Activated CD8-positive, alpha-beta memory T cell treated with anti-CD3 and anti-CD28 coated beads, Interleukin-2, amount 10 ng/mL, durations not matched to agents 7 days and 5 days (primary cell): Measurements from ENCODE around the gene UMAD1. TPM values are rescaled to one million over a fixed set of nuclear protein-coding genes. Genes with fewer than 3 reads are reported as not detected.
A peak's percentile ranks its signal among the peaks of the same experiment; 100 is the strongest.

Experiments used
- ATAC-seq: fragments of 150-1000 bp; cut with Tn5 transposase; one replicate; pipeline ENCODE4 v1.10.0; 2021; ENCODE audit warnings: moderate library complexity
- CTCF ChIA-PET: fragments of 350-600 bp; sonication (Branson Sonifier 250); formaldehyde crosslinking; loops from one replicate; lab custom pipeline; 2021; ENCODE audit warnings: antibody characterized with exemption; lab: Charles Lee
- DNase-seq: peaks from one replicate; pipeline ENCODE4 v3.0.0-alpha.2; 2020
- H3K27ac Mint-ChIP-seq: one replicate; pipeline ENCODE4 v1.8.0; 2021; ENCODE audit warnings: mild to moderate bottlenecking, mixed read lengths
- H3K27me3 Mint-ChIP-seq: one replicate; pipeline ENCODE4 v1.8.0; 2021; ENCODE audit warnings: mixed read lengths
- H3K36me3 Mint-ChIP-seq: one replicate; pipeline ENCODE4 v1.8.0; 2021; ENCODE audit warnings: mild to moderate bottlenecking, mixed read lengths
- H3K4me1 Mint-ChIP-seq: one replicate; pipeline ENCODE4 v1.8.0; 2021; ENCODE audit warnings: mixed read lengths
- H3K4me3 Mint-ChIP-seq: one replicate; pipeline ENCODE4 v1.8.0; 2021; ENCODE audit warnings: mild to moderate bottlenecking, moderate library complexity, mixed read lengths
- H3K9me3 Mint-ChIP-seq: one replicate; pipeline ENCODE4 v1.8.0; 2022; ENCODE audit warnings: low read depth, mixed read lengths
- total RNA-seq, 2 experiments: library from RNA; stranded (reverse); gene quantifications; one replicate each; pipeline ENCODE4 v1.2.3, GENCODE V29; 2021

Gene UMAD1
- total RNA-seq, 2 experiments from 2014 or later: 12.3 to 14.2 TPM

DNA sequence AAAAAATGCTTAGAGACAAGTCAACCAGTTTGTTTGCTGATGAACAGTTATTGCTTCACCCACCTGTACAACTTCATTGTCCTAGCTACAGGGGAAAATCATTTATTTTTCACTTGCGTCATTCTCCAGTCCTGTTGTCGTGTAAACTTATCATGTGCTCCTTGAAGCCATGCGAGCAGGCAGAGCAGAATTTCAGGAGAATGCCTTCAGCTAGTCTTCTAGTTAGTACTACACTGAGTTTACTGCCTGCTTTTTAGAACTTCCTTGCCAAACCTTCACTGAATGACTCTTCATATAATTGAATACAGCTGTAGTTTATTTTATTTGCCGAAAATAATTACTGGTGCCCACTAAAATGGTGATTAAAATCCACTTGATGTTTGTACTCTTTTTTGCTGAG lies 62.3 kb downstream of the UMAD1 start:
- no peak overlapping the region for H3K27ac Mint-ChIP-seq
- CTCF ChIA-PET: no interaction called here
- H3K4me3 Mint-ChIP-seq: no peak overlapping the region

DNA sequence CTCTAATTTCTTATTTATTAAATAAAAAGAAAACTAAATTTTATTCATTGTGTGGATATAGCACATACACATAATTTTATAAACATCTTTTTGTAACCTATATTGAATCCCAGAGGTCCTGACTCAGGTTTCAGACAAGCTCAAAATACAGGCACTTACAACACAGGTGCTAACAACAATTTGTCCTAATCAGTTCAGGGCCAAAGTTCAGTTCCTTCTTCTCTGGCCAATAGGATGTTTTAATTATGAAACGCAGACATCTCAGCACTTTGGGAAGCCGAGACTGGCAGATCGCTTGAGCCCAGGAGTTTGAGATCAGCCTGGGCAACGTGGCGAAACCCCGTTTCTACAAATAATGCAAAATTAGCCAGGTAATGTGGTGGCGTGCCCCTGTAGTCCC lies 62.9 kb downstream of the UMAD1 start:
- DNase-seq (no peak), ATAC-seq (no peak)
- H3K4me3 Mint-ChIP-seq: no peak overlapping the region
- peaks cover 5% of the 10 kb centered on the region for H3K36me3 Mint-ChIP-seq
- no peak overlapping the region for H3K27ac Mint-ChIP-seq
- CTCF ChIA-PET: no interaction called here
- H3K4me1 Mint-ChIP-seq: peaks cover 12% of the 10 kb centered on the region
- H3K27me3 Mint-ChIP-seq: no peaks in the 10 kb centered on the region
- no peaks in the 10 kb centered on the region for H3K9me3 Mint-ChIP-seq

More for the DNA sequence above, 62.3 kb downstream of the UMAD1 start:
- ATAC-seq (no peak), DNase-seq (no peak)
- Mint-ChIP-seq H3K27me3 (no peaks in the 10 kb centered on the region), H3K9me3 (no peaks in the 10 kb centered on the region), H3K4me1 (peaks cover 15% of the 10 kb centered on the region), H3K36me3 (peaks cover 5% of the 10 kb centered on the region)

DNA sequence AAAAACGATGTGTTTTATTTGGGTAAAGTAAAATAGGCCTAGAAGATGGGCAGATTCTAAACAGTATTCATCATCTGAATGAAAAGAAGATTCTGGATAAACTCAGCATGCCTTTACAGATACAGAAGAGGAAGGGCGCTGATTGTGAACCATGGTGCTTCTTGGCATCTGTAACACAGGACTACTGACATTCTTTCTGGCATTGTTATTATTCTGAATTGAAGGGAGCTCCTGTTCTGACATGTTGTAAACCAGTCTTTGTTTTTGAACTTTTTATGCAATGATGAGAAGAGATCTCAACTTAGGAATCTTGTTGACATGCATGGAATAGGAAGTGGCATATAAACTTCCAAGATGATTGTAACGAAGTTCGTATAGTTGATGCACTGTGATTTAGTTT lies 64.3 kb downstream of the UMAD1 start:
- no peak for DNase-seq
- Mint-ChIP-seq H3K9me3 (no peaks in the 10 kb centered on the region), H3K4me3 (no peak overlapping the region), H3K4me1 (peaks cover 6% of the 10 kb centered on the region), H3K36me3 (peaks cover 5% of the 10 kb centered on the region), H3K27me3 (no peaks in the 10 kb centered on the region), H3K27ac (no peak overlapping the region)
- CTCF ChIA-PET: no interaction called here
- ATAC-seq: no peak

DNA sequence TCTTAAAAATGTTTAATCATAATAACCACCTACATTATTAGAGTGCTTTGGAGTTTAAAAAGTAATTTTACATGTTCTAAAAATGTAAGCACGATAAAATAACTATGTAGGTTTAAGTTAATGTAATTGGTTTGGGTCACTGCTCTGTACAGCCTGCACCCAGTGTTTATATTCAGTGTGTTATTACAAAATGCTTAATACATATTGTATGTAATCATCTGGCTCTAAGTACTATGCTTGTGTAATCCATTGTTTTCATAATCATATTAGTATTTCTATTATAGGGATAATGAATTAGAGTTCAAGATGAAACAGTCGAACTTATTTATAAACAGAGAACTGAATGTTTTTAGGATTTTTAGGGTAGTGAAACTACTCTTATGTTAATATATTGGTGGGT lies 64.8 kb downstream of the UMAD1 start:
- H3K4me1 Mint-ChIP-seq: peaks cover 4% of the 10 kb centered on the region
- no peak for DNase-seq
- ATAC-seq: no peak
- no peaks in the 10 kb centered on the region for H3K9me3 Mint-ChIP-seq
- peaks cover 5% of the 10 kb centered on the region for H3K36me3 Mint-ChIP-seq
- no peak overlapping the region for H3K4me3 Mint-ChIP-seq
- CTCF ChIA-PET: no interaction called here
- H3K27me3 Mint-ChIP-seq: no peaks in the 10 kb centered on the region
- H3K27ac Mint-ChIP-seq: no peak overlapping the region

DNA sequence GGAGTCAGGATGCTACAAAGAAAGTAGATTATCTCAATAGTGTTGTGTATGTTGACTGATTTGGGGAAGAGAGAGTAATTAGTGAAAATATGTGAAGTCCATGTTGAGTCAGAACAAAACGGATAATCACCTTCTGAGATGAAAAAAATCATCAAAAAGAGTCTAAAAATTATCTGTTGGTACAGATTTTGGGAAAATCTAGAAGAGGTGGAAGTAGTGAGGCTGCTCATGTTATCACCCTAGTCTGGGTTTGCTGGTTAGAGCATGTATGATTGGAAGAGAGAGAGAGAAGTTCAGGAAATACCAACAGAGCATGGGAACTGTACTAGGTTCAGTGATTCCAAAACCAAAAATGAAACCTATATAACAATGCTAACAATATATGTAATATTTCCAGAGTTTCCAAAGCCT lies 65.6 kb downstream of the UMAD1 start:
- Mint-ChIP-seq H3K27ac (no peak overlapping the region), H3K4me3 (no peak overlapping the region), H3K36me3 (peaks cover 5% of the 10 kb centered on the region), H3K4me1 (peaks cover 4% of the 10 kb centered on the region), H3K27me3 (no peaks in the 10 kb centered on the region), H3K9me3 (no peaks in the 10 kb centered on the region)
- CTCF ChIA-PET: no interaction called here
- ATAC-seq: no peak
- DNase-seq: no peak

DNA sequence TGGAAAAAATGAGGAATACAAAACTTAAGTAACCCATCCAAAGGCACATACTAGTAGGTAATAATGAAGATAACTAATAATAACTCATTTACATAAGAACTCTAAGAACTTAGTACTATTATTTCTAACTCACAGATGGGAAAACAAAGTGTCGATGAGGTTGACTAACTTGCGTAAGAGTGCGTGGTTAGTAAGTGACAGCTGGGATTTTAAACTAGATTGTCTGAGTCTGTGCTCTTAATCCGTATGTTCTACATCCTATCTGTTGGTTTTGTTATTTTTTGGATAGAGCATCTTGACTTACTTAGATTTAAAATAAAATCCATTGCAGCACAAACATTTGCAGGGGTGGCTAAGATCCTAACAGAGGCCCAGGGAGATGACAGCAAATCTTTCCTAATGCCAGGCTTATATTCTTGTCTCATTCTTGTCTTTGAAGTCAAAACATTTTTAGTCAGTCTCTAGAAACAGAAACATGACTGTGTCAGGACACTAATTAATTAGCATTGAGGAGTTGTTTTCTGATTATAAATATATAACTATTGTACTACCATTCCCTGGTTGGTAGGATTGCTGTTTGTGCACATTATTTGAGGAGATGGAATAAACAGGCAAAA lies 66.1 kb downstream of the UMAD1 start:
- DNase-seq (no peak), ATAC-seq (no peak)
- peaks cover 4% of the 10 kb centered on the region for H3K4me1 Mint-ChIP-seq
- H3K4me3 Mint-ChIP-seq: no peak overlapping the region
- H3K9me3 Mint-ChIP-seq: no peaks in the 10 kb centered on the region
- no peak overlapping the region for H3K27ac Mint-ChIP-seq
- CTCF ChIA-PET: no interaction called here
- peaks cover 5% of the 10 kb centered on the region for H3K36me3 Mint-ChIP-seq
- no peaks in the 10 kb centered on the region for H3K27me3 Mint-ChIP-seq

DNA sequence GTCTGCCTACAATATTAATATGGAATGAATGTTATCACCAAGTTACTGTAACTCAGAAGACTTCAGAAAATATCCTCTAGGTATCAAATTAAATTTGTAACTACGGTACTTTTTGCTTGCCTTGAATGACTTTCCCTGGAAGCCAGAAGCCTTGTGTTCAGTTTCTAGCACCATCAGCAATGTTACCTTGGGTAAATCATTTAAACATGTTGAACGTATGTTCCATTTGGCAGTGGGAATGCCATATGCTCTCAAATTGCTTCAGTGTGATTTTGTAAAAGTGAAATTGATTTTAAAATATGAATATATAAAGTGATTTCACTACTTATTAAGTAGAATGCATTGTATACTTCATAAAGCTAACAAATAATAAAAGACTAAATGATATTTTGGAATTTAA lies 66.7 kb downstream of the UMAD1 start:
- Mint-ChIP-seq H3K4me3 (no peak overlapping the region), H3K36me3 (peaks cover 5% of the 10 kb centered on the region), H3K9me3 (no peaks in the 10 kb centered on the region), H3K4me1 (peaks cover 4% of the 10 kb centered on the region), H3K27ac (no peak overlapping the region), H3K27me3 (no peaks in the 10 kb centered on the region)
- DNase-seq: no peak
- no peak for ATAC-seq
- CTCF ChIA-PET: no interaction called here

DNA sequence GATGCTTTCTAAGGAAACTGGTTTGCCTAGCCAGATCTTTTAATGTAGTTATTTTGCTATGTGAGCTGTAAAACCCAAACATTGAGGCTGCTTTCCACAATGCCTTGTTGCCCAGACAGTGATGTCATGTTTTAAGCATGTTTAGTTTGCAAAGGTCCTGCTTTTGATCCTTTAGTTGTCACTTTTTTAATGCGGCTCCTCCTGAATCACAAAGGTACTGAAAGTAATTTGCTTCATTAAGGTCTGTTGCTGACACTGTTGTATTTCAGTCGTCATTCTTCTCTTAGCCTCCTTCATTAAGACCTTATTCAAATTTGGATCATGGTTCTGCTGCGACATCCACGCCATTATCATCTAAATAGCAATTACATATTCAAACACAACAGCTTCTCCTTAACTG lies 67.3 kb downstream of the UMAD1 start:
- ATAC-seq: no peak
- CTCF ChIA-PET: no interaction called here

DNA sequence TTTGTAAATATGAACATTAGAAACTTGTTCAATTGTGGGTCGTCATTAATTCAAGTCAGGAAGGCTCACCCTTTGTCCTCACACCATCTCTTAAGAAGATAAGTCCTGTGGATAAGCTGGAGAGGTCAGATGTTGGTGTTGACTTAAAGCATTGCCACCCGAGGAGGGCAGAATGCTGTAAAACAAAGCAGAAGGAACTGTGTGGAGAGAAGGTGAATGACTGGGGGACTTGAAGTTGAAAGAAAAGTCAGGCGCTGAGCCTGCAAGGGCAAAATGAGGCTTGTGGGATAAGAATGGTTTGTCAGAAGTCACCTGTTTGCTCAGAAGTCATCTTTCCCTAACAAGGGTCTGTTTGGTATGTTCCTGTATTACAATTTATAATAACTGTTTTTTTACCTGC lies 68.7 kb downstream of the UMAD1 start:
- no peak for ATAC-seq
- DNase-seq: no peak
- peaks cover 4% of the 10 kb centered on the region for H3K4me1 Mint-ChIP-seq
- no peak overlapping the region for H3K4me3 Mint-ChIP-seq
- CTCF ChIA-PET: no interaction called here
- H3K27me3 Mint-ChIP-seq: no peaks in the 10 kb centered on the region
- H3K27ac Mint-ChIP-seq: no peak overlapping the region
- no peaks in the 10 kb centered on the region for H3K9me3 Mint-ChIP-seq
- no peaks in the 10 kb centered on the region for H3K36me3 Mint-ChIP-seq

More for the DNA sequence above, 67.3 kb downstream of the UMAD1 start:
- no peaks in the 10 kb centered on the region for H3K27me3 Mint-ChIP-seq
- no peak overlapping the region for H3K27ac Mint-ChIP-seq
- DNase-seq: no peak
- H3K36me3 Mint-ChIP-seq: peaks cover 2% of the 10 kb centered on the region
- peaks cover 4% of the 10 kb centered on the region for H3K4me1 Mint-ChIP-seq
- H3K9me3 Mint-ChIP-seq: no peaks in the 10 kb centered on the region
- H3K4me3 Mint-ChIP-seq: no peak overlapping the region

DNA sequence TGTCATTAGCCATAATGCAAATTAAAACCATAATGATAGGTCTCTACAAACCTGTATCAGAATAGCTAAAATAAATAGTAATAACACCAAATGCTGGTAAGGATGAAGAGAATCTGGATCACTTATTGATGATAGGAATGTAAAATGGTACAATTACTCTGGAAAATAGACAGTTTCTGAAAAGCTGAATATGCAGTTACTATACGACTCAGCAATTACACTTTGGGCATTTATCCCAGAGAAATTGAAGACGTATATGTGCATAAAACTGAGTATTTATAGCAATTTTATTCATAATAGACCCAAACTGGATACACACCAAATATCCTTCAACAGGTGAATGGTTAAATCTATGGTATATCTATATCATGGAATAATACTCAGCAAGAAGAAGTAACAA lies 69.9 kb downstream of the UMAD1 start:
- CTCF ChIA-PET: no interaction called here
- ATAC-seq: no peak
- peaks cover 3% of the 10 kb centered on the region for H3K36me3 Mint-ChIP-seq

DNA sequence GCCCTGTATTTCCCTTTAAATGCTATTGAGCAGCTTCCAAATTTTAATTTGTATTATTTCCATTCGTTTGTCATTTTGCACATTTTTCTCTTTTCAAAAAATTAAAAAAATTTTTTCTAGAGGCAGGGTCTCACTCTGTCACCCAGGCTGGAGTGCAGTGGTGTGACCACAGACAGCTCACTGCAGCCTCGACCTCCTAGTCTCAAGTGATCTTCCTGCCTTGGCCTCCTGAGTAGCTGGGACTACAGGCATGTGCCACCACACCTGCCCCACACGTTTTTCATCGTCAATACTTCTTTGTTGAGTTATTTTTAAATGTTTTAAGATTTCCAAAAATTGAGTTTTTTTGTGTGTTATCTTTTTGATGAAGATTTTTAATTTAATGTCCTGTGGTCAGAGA lies 73.2 kb downstream of the UMAD1 start:
- no peak overlapping the region for H3K27ac Mint-ChIP-seq

More for the DNA sequence above, 69.9 kb downstream of the UMAD1 start:
- no peak for DNase-seq
- Mint-ChIP-seq H3K27ac (no peak overlapping the region), H3K4me1 (peaks cover 4% of the 10 kb centered on the region), H3K4me3 (no peak overlapping the region), H3K9me3 (no peaks in the 10 kb centered on the region), H3K27me3 (no peaks in the 10 kb centered on the region)

DNA sequence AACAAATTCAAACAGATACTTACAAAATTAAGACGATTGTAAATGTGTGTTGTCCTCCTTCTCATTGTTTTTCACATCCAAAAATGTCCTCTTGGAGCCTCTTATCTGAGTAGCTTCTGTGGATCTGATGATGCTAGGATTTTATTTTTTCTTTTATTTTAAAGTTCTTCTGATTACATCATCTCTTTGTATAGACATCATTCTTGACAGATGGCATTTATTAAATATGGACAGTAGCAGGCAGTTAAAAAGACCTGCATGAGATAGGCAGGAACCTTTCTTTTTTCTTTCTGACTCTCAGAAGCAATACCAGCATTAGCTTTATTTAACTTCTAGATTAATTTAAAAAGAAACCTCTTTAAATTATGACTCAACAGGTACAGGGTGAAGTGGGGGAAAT lies 77.9 kb downstream of the UMAD1 start, which contains the start of gene RPA3:
Gene RPA3 (minus strand): TSS at position 116 of the 400 bp plus-strand sequence. CDS start 78,189 bp downstream, outside the sequence.
- peaks cover 17% of the 10 kb centered on the region for H3K36me3 Mint-ChIP-seq

More for the DNA sequence above, 73.2 kb downstream of the UMAD1 start:
- H3K9me3 Mint-ChIP-seq: peaks cover 2% of the 10 kb centered on the region
- no peaks in the 10 kb centered on the region for H3K27me3 Mint-ChIP-seq
- peaks cover 3% of the 10 kb centered on the region for H3K4me1 Mint-ChIP-seq
- H3K4me3 Mint-ChIP-seq: no peak overlapping the region
- ATAC-seq (no peak), DNase-seq (no peak)
- CTCF ChIA-PET: interaction anchor here (0.7 kb wide), 1 partner anchor 618 kb away, joined by 3 read pairs; no protein-coding TSS in a partner anchor
- H3K36me3 Mint-ChIP-seq: peaks cover 9% of the 10 kb centered on the region

DNA sequence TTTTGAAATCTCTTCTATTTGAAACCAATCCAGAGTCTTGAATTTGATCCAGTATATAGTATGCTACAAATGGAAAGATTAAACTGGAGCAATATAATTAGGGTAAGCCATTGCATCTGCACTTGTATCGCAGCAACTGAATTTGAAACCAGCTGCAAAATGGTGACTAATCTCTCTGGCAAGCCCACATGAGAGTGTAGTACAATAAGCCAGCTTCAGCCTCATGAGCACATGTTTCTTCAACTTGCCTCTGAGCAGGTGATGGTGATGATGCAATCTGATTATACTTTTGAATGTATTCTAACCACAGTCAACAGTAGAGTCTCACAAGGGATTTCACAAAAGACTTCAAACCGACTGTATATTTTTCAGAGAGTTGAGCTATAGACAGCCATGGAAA lies 78.7 kb downstream of the UMAD1 start:
- CTCF ChIA-PET: interaction anchor here (0.7 to 1.6 kb wide), 4 partner anchors 17 to 479 kb away, joined by 3 to 7 read pairs (median 4); no protein-coding TSS in a partner anchor

More for the DNA sequence above, 77.9 kb downstream of the UMAD1 start, which contains the start of gene RPA3:
- H3K27ac Mint-ChIP-seq: peak within 1 kb of the TSS; percentile 76
- ATAC-seq (no peak), DNase-seq (no peak)
- no peak within 1 kb of the TSS for H3K4me3 Mint-ChIP-seq
- peaks cover 18% of the 10 kb centered on the region for H3K4me1 Mint-ChIP-seq
- H3K9me3 Mint-ChIP-seq: peaks cover 2% of the 10 kb centered on the region
- CTCF ChIA-PET: interaction anchor here (0.7 to 1.6 kb wide), 2 partner anchors 37 to 480 kb away, joined by 3 to 7 read pairs; no protein-coding TSS in a partner anchor
- H3K27me3 Mint-ChIP-seq: no peaks in the 10 kb centered on the region

DNA sequence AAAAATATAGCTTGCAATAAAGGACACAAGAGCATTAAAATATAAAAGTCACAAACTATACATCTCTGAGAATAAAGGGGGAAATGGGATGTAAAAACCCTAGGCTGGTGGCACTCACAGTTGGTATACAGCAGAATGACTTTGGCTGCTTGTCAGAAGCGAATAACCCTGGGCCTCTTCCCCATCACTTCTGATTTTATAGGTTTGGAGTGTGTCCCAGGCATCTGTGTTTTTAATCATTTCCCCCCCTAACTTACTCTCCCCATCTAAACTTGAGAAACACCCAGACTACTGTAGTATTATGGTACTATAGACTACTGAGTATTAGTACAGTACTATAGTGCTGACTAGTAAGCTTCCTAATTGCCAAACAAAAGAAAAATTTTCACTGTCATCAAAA lies 79.6 kb downstream of the UMAD1 start:
- peaks cover 14% of the 10 kb centered on the region for H3K36me3 Mint-ChIP-seq
- no peaks in the 10 kb centered on the region for H3K27me3 Mint-ChIP-seq
- peaks cover 18% of the 10 kb centered on the region for H3K4me1 Mint-ChIP-seq
- H3K9me3 Mint-ChIP-seq: peaks cover 2% of the 10 kb centered on the region
- no peak for ATAC-seq
- H3K27ac Mint-ChIP-seq: no peak overlapping the region
- DNase-seq: no peak
- H3K4me3 Mint-ChIP-seq: no peak overlapping the region
- CTCF ChIA-PET: interaction anchor here (1.0 to 1.2 kb wide), 2 partner anchors 16 to 470 kb away, joined by 3 to 4 read pairs; no protein-coding TSS in a partner anchor

More for the DNA sequence above, 78.7 kb downstream of the UMAD1 start:
- ATAC-seq: peak; percentile 96
- no peak overlapping the region for H3K4me3 Mint-ChIP-seq
- peak overlapping the region; percentile 76 for H3K27ac Mint-ChIP-seq
- H3K27me3 Mint-ChIP-seq: no peaks in the 10 kb centered on the region
- DNase-seq: peak; percentile 72
- H3K36me3 Mint-ChIP-seq: peaks cover 17% of the 10 kb centered on the region
- peaks cover 2% of the 10 kb centered on the region for H3K9me3 Mint-ChIP-seq
- H3K4me1 Mint-ChIP-seq: peaks cover 18% of the 10 kb centered on the region
